Ishikawa (cell line): Measurements from ENCODE around the gene IFNG-AS1.
A peak's percentile ranks its signal among the peaks of the same experiment; 100 is the strongest.

Experiments
- CEBPB ChIP-seq: IDR thresholded peaks from 2 replicates; pipeline ENCODE4 v1.6.1; 2012
- CREB1 ChIP-seq: IDR thresholded peaks from 2 replicates; pipeline ENCODE4 v1.6.1; 2012; ENCODE audit warnings: low read depth
- EGR1 ChIP-seq: IDR thresholded peaks from 2 replicates; pipeline ENCODE4 v1.6.1; 2012
- EP300 ChIP-seq: IDR thresholded peaks from 2 replicates; pipeline ENCODE4 v1.6.1; 2012; ENCODE audit warnings: borderline replicate concordance
- FOXM1 ChIP-seq: IDR thresholded peaks from 2 replicates; pipeline ENCODE4 v1.6.1; 2012; ENCODE audit warnings: low read depth, borderline replicate concordance
- NFIC ChIP-seq: IDR thresholded peaks from 2 replicates; pipeline ENCODE4 v1.6.1; 2012
- RAD21 ChIP-seq: IDR thresholded peaks from 2 replicates; pipeline ENCODE4 v1.6.1; 2012; ENCODE audit warnings: low read depth
- TAF1 ChIP-seq: IDR thresholded peaks from 2 replicates; pipeline ENCODE4 v1.6.1; 2012; ENCODE audit warnings: low read depth, mild to moderate bottlenecking
- TCF12 ChIP-seq: IDR thresholded peaks from 2 replicates; pipeline ENCODE4 v1.6.1; 2012; ENCODE audit warnings: low read depth
- TEAD4 ChIP-seq: IDR thresholded peaks from 2 replicates; pipeline ENCODE4 v1.6.1; 2012
- YY1 ChIP-seq: IDR thresholded peaks from 2 replicates; pipeline ENCODE4 v1.6.1; 2012; ENCODE audit warnings: low read depth
- ZBTB7A ChIP-seq: IDR thresholded peaks from 2 replicates; pipeline ENCODE4 v1.6.1; 2012; ENCODE audit warnings: low read depth
- TF ChIP-seq, protein P1 (sequence below): IDR thresholded peaks from 2 replicates; pipeline ENCODE4 v1.6.1; 2012
- TF ChIP-seq, protein P2 (sequence below): IDR thresholded peaks from 2 replicates; pipeline ENCODE4 v1.6.1; 2012; ENCODE audit warnings: low read depth, mild to moderate bottlenecking
- TF ChIP-seq, protein P3 (sequence below): IDR thresholded peaks from 2 replicates; pipeline ENCODE4 v1.6.1; 2012

The IFNG-AS1 gene

DNA sequence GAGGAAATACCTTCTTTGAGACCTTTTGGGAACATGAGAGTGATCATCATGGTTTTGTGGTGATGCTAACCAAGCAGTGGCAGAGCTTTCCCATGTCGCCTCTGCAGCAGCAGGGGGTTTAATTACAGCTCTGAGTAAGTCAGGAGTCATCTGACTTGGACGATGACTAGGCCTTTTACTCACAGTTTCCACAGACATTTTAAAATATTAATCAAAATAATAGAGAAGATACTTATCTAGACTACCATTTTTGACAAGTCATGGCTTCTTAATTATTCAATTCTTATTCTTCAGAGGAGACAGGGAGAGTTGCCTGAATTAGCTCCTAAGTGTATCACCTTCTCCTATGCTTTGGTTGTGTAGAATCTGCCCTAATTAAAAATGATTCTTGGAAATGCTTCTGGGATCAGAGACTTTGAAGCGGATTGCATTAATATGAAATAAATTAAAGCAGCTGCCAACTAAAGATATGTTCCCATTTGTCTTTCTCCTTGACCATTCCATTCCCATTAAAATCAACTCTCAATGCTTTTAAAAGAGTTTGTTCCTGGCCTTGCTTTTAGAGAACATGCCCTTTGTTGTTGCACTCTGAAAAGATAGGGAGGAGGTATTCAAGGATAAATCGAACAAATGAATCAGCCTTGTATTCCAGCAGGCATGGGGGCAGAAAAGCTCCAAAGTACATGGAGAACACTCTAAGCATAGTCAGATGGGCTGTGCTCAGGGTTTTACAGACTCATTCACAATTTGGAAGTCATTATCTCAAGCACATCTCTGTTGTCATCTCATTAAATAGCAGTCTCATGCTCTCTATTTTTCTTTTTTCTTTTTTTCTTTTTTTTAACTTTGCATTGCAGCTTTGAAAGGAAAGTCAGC, 7.7 kb upstream of the IFNG-AS1 start:
- TF ChIP-seq, protein P1, sequence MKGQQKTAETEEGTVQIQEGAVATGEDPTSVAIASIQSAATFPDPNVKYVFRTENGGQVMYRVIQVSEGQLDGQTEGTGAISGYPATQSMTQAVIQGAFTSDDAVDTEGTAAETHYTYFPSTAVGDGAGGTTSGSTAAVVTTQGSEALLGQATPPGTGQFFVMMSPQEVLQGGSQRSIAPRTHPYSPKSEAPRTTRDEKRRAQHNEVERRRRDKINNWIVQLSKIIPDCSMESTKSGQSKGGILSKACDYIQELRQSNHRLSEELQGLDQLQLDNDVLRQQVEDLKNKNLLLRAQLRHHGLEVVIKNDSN: peak; percentile 26; the same call in 1 of the 2 replicates
- peak; percentile 71; the same call in 1 of the 2 replicates for TF ChIP-seq EP300
- 0 out of 2 replicates have a peak, but pooled peaks have one; percentile 15 for TF ChIP-seq TEAD4
- TF ChIP-seq TCF12: peak; percentile 18; the same call in 1 of the 2 replicates
- no peak for TF ChIP-seq CEBPB

DNA sequence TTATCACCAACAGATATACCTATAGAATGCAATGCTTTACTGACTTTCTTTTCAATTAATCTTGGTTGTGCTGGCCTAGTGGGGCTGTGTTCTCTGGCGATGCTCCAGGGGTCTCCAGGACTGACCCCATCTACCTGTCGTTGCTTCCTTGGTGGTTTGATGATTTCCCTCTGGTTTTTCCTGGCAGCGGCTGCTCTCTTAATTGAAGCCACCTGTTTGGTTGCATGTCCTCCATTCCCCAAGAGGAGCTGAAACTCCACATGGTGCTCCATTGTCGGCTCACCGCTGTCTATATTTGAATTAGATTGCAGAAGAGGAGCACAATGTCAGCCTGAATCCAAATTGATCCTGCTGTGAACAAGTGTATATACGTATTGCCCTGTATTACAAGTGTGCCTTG, 7.1 kb upstream of the IFNG-AS1 start:
- TF ChIP-seq CEBPB: no peak
- TF ChIP-seq FOXM1: no peak
- TF ChIP-seq, protein P2, sequence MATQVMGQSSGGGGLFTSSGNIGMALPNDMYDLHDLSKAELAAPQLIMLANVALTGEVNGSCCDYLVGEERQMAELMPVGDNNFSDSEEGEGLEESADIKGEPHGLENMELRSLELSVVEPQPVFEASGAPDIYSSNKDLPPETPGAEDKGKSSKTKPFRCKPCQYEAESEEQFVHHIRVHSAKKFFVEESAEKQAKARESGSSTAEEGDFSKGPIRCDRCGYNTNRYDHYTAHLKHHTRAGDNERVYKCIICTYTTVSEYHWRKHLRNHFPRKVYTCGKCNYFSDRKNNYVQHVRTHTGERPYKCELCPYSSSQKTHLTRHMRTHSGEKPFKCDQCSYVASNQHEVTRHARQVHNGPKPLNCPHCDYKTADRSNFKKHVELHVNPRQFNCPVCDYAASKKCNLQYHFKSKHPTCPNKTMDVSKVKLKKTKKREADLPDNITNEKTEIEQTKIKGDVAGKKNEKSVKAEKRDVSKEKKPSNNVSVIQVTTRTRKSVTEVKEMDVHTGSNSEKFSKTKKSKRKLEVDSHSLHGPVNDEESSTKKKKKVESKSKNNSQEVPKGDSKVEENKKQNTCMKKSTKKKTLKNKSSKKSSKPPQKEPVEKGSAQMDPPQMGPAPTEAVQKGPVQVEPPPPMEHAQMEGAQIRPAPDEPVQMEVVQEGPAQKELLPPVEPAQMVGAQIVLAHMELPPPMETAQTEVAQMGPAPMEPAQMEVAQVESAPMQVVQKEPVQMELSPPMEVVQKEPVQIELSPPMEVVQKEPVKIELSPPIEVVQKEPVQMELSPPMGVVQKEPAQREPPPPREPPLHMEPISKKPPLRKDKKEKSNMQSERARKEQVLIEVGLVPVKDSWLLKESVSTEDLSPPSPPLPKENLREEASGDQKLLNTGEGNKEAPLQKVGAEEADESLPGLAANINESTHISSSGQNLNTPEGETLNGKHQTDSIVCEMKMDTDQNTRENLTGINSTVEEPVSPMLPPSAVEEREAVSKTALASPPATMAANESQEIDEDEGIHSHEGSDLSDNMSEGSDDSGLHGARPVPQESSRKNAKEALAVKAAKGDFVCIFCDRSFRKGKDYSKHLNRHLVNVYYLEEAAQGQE: no peak
- TF ChIP-seq YY1: no peak
- no peak for TF ChIP-seq EGR1
- TF ChIP-seq TEAD4: no peak
- TF ChIP-seq, protein P3, sequence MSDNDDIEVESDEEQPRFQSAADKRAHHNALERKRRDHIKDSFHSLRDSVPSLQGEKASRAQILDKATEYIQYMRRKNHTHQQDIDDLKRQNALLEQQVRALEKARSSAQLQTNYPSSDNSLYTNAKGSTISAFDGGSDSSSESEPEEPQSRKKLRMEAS: no peak
- TF ChIP-seq RAD21: no peak
- TF ChIP-seq, protein P1: no peak
- no peak for TF ChIP-seq CREB1
- TF ChIP-seq EP300: no peak
- TF ChIP-seq NFIC: no peak
- no peak for TF ChIP-seq TAF1
- TF ChIP-seq ZBTB7A: no peak

DNA sequence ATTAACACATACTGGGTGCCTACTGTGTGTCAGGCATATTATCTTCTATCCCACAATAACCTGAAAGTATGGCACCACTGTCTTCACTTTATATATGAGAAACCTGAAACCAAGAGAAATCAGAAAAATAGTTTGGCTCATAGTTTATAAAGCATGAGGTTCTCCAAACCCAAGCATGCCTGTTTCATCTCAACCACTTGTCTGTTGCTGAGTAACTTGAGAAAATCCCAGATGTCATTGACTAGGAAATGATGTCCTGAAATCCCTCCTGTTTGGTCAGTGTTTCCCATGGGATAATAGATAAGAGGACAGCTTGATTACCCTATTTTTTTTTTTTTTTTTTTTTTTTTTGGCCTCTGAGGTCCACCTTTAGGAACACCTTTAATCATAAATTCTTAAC, 2.6 kb upstream of the IFNG-AS1 start:
- TF ChIP-seq, protein P1: no peak
- TF ChIP-seq TAF1 (no peak), NFIC (no peak), EP300 (no peak), EGR1 (no peak), RAD21 (no peak)

DNA sequence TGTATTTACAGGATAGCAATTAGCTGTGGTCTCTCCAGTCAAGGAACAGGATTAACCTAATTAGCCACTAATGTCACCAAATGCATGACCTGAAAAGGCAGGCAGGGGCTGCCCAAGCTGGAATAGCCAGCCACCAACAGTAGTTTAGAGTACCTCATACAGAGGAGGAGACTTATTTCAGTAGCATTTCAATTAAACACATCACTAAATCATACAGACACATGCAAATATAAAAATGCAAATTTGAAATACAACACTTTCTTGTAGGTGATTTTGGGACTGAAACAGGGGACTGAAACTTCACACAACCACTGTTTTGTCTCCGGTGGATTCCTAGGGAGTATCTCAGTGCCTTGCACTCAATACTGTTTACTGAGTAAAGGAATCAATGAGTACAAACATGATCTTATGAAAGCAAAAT, 636 bp upstream of the IFNG-AS1 start:
- TF ChIP-seq, protein P1: no peak
- no peak for TF ChIP-seq RAD21
- TF ChIP-seq, protein P3: no peak
- TF ChIP-seq, protein P2: no peak
- no peak for TF ChIP-seq YY1
- no peak for TF ChIP-seq FOXM1
- no peak for TF ChIP-seq ZBTB7A
- no peak for TF ChIP-seq CEBPB
- TF ChIP-seq NFIC: no peak
- no peak for TF ChIP-seq TAF1
- TF ChIP-seq TEAD4: no peak
- TF ChIP-seq TCF12: no peak
- TF ChIP-seq CREB1: no peak
- no peak for TF ChIP-seq EGR1
- no peak for TF ChIP-seq EP300

DNA sequence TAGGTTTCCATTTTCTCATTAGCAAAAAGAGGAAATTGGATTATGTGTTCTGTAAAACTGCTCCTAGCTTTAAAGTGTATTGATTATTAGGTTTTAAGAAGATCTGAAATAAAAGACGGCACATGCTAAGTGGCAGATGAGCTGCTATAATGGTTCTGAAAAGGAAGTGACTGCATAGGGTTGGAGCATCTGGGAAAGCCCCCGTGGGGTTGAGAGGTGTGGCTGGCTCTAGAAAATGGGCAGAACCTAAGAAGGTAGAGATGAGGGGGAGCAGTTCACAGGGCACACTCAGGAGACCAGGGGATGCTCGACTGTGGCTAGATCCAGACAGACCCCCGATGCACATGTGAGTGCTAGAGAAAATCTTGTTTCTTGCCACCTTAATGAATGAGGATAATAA, 1.9 kb downstream of the IFNG-AS1 start:
- TF ChIP-seq RAD21 (no peak), CEBPB (no peak), FOXM1 (no peak), TCF12 (no peak), TEAD4 (no peak)
